OCI-LY3 (cell line): ENCODE results near the gene EIF6.

Source experiments
- H2AFZ ChIP-seq: fragments of 200-600, 300-600 bp; shearing (Covaris generic); 2 replicates; pipeline ENCODE4 v1.6.0; 2014; ENCODE audit warnings: antibody characterized with exemption, low read depth, low read length
- H3K27ac ChIP-seq: fragments of 200-600, 300-600 bp; sonication (generic); 2 replicates; pipeline ENCODE4 v1.5.1; 2014; ENCODE audit warnings: mild to moderate bottlenecking, low read length, moderate library complexity, mixed read lengths
- H3K27me3 ChIP-seq: fragments of 200-600, 300-600 bp; sonication (generic); 2 replicates; pipeline ENCODE4 v1.6.1; 2014; ENCODE audit warnings: low read depth, low read length, mixed read lengths
- H3K36me3 ChIP-seq: fragments of 200-600, 300-600 bp; sonication (generic); replicated peaks from 2 replicates; pipeline ENCODE3; 2014; ENCODE audit warnings: low read depth, low read length, mixed read lengths
- H3K4me1 ChIP-seq: fragments of 300-600, 200-600 bp; sonication (generic); 2 replicates; pipeline ENCODE4 v1.6.1; 2014; ENCODE audit warnings: low read length, mixed read lengths
- H3K4me2 ChIP-seq: fragments of 200-600, 300-600 bp; sonication (generic); 2 replicates; pipeline ENCODE4 v1.6.1; 2014; ENCODE audit warnings: low read length, mixed read lengths
- H3K4me3 ChIP-seq: fragments of 300-600, 200-600 bp; sonication (generic); 2 replicates; pipeline ENCODE4 v1.5.1; 2014; ENCODE audit warnings: antibody characterized with exemption, mild to moderate bottlenecking, low read length, moderate library complexity
- H3K79me2 ChIP-seq: fragments of 300-600, 200-600 bp; shearing (Covaris generic); 2 replicates; pipeline ENCODE4 v1.6.1; 2014; ENCODE audit warnings: mild to moderate bottlenecking, low read length, mixed read lengths
- H3K9ac ChIP-seq: fragments of 300-600, 200-600 bp; shearing (Covaris generic); 2 replicates; pipeline ENCODE4 v1.6.0; 2014; ENCODE audit warnings: mild to moderate bottlenecking, low read length, moderate library complexity
- H3K9me3 ChIP-seq: fragments of 200-600, 300-600 bp; shearing (Covaris generic); 2 replicates; pipeline ENCODE4 v1.6.1; 2014; ENCODE audit warnings: low read length, mixed read lengths; ENCODE audit not compliant: insufficient read depth
- H4K20me1 ChIP-seq: fragments of 200-600, 300-600 bp; sonication (generic); 2 replicates; pipeline ENCODE4 v1.6.1; 2016; ENCODE audit warnings: low read length, mixed read lengths; ENCODE audit not compliant: insufficient read depth
- EZH2phosphoT487 ChIP-seq: fragments of 200-600 bp; shearing (Covaris generic); IDR thresholded peaks from 2 replicates; pipeline ENCODE4 v1.6.1; 2018; ENCODE audit warnings: antibody characterized with exemption, mixed run types, low read depth
- TF ChIP-seq, protein P1 (sequence below): fragments of 200-600, 300-600 bp; sonication (generic); IDR thresholded peaks from 2 replicates; pipeline ENCODE4 v1.5.1; 2014; ENCODE audit warnings: antibody characterized with exemption, low read length, low read depth

Gene EIF6

GRCh38 chr20:35294293-35294685 lies 9.7 kb upstream of the EIF6 start:
- no peaks in the 10 kb centered on the region for H3K9me3 ChIP-seq
- H3K9ac ChIP-seq: no peak overlapping the region
- no peaks in the 10 kb centered on the region for H3K79me2 ChIP-seq
- no peaks in the 10 kb centered on the region for H3K27me3 ChIP-seq
- no peak overlapping the region for H3K4me3 ChIP-seq
- H2AFZ ChIP-seq: no peak overlapping the region
- H3K4me1 ChIP-seq: no peaks in the 10 kb centered on the region
- H3K27ac ChIP-seq: no peak overlapping the region
- TF ChIP-seq, protein P1, sequence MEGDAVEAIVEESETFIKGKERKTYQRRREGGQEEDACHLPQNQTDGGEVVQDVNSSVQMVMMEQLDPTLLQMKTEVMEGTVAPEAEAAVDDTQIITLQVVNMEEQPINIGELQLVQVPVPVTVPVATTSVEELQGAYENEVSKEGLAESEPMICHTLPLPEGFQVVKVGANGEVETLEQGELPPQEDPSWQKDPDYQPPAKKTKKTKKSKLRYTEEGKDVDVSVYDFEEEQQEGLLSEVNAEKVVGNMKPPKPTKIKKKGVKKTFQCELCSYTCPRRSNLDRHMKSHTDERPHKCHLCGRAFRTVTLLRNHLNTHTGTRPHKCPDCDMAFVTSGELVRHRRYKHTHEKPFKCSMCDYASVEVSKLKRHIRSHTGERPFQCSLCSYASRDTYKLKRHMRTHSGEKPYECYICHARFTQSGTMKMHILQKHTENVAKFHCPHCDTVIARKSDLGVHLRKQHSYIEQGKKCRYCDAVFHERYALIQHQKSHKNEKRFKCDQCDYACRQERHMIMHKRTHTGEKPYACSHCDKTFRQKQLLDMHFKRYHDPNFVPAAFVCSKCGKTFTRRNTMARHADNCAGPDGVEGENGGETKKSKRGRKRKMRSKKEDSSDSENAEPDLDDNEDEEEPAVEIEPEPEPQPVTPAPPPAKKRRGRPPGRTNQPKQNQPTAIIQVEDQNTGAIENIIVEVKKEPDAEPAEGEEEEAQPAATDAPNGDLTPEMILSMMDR: no peak
- TF ChIP-seq EZH2phosphoT487: no peak
- H4K20me1 ChIP-seq: no peaks in the 10 kb centered on the region
- no peaks in the 10 kb centered on the region for H3K36me3 ChIP-seq
- H3K4me2 ChIP-seq: no peak overlapping the region

DNA sequence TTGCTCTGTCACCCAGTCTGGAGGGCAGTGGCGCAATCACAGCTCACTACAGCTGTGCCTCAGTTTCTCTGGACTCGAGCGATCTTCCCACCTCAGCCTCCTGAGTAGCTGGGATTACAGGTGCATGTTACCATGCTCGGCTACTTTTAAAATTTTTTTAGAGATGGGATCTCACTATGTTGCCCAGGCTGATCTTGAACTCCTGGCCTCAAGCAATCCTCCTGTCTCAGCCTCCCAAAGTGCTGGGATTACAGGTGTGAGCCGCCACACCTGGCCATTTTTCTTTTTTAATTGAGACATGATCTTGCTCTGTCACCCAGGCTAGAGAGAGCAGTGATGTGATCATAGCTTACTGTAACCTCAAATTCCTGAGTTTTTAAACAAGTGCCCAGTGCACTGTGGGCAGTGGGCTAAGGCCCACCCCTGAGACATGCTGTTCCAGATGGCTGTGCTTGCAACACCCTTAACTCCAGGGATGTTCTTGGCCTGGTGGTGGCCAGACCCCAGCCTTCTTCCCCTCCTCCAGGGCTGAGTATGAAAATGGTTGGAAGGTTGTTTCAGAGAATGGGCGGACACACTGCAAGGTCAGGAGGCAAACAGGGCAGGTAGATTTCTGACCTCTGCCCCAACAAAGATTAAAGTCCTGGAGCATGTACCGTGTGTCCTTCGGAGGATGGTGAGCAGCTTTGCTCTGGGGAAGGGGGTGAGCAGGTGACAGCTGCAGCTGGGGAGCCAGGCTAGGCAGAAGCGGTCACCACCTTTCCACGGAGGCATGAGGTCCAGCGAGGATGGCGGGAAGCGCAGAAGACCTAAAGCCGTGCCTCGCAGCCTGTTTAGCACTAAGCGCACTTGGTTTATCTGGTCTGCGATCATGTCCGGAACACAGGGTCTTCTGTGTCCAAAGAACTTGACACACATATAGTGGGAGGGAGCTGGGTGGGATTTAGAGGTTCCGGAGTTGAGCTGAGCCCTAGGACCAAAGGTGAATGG lies 9.0 kb upstream of the EIF6 start:
- Histone ChIP-seq H3K79me2 (no peaks in the 10 kb centered on the region), H3K27me3 (no peaks in the 10 kb centered on the region), H3K4me2 (no peak overlapping the region), H3K9me3 (no peaks in the 10 kb centered on the region), H3K36me3 (no peaks in the 10 kb centered on the region), H4K20me1 (no peaks in the 10 kb centered on the region), H2AFZ (no peak overlapping the region), H3K27ac (no peak overlapping the region), H3K9ac (no peak overlapping the region), H3K4me1 (no peaks in the 10 kb centered on the region), H3K4me3 (no peak overlapping the region)
- TF ChIP-seq EZH2phosphoT487: no peak
- TF ChIP-seq, protein P1: no peak

DNA sequence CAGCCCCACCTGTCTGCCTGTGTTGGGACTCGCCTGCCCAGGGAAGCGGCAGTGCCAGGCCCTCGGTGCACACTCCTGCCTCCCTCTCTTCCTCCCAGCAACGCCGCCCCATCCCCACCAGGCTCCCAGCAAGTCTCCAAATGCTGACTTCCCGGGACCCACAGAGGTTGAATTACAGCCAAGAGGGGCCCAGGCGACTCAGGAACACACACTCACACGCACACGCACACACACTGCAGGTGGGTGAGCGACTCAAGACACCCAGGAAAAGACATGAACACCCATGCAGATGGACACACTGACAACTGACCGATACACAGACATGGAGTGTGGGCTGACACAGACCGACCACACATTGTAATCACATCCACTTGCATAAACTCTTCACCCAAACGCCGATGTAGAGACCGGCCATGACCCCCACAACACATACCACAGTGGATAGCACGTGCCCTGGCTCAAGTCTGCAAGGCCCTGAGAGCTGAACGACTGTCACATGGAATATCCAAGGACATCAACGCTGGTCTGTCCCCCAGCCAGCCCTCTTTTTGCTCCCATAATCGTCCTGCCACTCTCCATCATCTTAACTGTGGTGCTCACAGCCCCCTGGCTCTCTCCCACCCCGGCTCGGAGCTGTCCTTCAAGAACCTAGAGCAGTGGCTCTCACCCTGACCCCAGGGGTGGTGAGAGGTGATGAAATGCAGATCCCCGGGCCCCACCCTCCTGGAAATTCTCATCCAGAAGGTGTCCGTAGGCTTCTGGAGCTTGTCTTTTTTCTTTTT lies 8.1 kb upstream of the EIF6 start:
- no peaks in the 10 kb centered on the region for H3K79me2 ChIP-seq
- TF ChIP-seq, protein P1: no peak
- no peak for TF ChIP-seq EZH2phosphoT487
- no peak overlapping the region for H3K9ac ChIP-seq
- no peak overlapping the region for H2AFZ ChIP-seq
- no peaks in the 10 kb centered on the region for H3K4me1 ChIP-seq
- H3K36me3 ChIP-seq: no peaks in the 10 kb centered on the region
- no peak overlapping the region for H3K4me2 ChIP-seq
- H3K9me3 ChIP-seq: no peaks in the 10 kb centered on the region
- no peaks in the 10 kb centered on the region for H3K27me3 ChIP-seq
- no peaks in the 10 kb centered on the region for H4K20me1 ChIP-seq
- H3K27ac ChIP-seq: no peak overlapping the region
- H3K4me3 ChIP-seq: no peak overlapping the region
